ENCODE results near the gene CAMTA1.

DNA sequence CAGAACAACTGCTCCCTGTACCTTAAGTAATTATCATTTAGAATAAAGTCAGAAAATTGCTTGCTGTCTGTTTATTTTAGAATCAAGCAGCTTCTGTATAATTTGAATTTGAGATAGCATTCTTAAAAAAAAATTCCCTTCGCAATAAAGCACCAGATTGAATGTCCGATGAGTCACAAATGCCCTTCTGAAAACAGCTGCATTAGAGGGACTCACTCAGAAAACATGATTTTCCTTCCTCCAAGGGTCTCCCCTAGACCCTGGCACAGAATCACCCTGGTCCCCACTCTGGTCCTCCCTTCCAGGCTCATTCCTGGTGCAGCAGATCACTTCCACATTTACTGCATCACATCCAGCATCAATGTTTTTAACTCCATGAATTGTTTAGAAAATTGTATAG lies 514.7 kb downstream of the CAMTA1 start:
- TF ChIP-seq, protein P1, sequence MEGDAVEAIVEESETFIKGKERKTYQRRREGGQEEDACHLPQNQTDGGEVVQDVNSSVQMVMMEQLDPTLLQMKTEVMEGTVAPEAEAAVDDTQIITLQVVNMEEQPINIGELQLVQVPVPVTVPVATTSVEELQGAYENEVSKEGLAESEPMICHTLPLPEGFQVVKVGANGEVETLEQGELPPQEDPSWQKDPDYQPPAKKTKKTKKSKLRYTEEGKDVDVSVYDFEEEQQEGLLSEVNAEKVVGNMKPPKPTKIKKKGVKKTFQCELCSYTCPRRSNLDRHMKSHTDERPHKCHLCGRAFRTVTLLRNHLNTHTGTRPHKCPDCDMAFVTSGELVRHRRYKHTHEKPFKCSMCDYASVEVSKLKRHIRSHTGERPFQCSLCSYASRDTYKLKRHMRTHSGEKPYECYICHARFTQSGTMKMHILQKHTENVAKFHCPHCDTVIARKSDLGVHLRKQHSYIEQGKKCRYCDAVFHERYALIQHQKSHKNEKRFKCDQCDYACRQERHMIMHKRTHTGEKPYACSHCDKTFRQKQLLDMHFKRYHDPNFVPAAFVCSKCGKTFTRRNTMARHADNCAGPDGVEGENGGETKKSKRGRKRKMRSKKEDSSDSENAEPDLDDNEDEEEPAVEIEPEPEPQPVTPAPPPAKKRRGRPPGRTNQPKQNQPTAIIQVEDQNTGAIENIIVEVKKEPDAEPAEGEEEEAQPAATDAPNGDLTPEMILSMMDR (IDR thresholded peaks at IDR 0.05; ENCODE audit: low read length) = no peak
- TF ChIP-seq EZH2 (optimal IDR thresholded peaks at IDR 0.05; ENCODE audit: low read depth, low read length) (no peak), EZH2phosphoT487 (IDR thresholded peaks at IDR 0.05; ENCODE audit: low read length) (no peak)
